Breast epithelium (tissue), 4 donors: ENCODE results near the gene LIM2. TPM values are rescaled to one million over a fixed set of nuclear protein-coding genes. Genes with fewer than 3 reads are reported as not detected.

Source experiments
- DNase-seq, 2 donors: peaks; one replicate each; pipeline ENCODE4 v3.0.0-alpha.2; 2019; ENCODE audit warnings: low spot score in 2 of 2
- H3K27ac ChIP-seq, 2 donors: fragments of 200-600 bp; sonication (generic) in 1 of 2; one replicate each; pipeline ENCODE4 v1.5.1; 2016 to 2019; ENCODE audit warnings: mild to moderate bottlenecking in 1 of 2
- H3K27me3 ChIP-seq, 2 donors: fragments of 200-600 bp; sonication (generic) in 1 of 2; one replicate each; pipeline versions ENCODE4 v1.5.1 to v1.6.0; 2017 to 2019; ENCODE audit warnings: control low read depth in 1 of 2, mild to moderate bottlenecking in 1 of 2
- H3K36me3 ChIP-seq: fragments of 200-600 bp; one replicate; pipeline ENCODE4 v1.5.1; 2019
- H3K4me1 ChIP-seq, 2 donors: fragments of 200-600 bp; sonication (generic); one replicate each; pipeline ENCODE4 v1.5.1; 2016 to 2019; ENCODE audit warnings: control low read depth in 1 of 2
- H3K4me3 ChIP-seq, 3 donors: fragments of 200-600 bp; sonication (generic); 1 replicate in 2 of 3; 2 replicates in 1 of 3; pipeline ENCODE4 v1.5.1; 2016 to 2019; ENCODE audit warnings: mild to moderate bottlenecking in 3 of 3, moderate library complexity in 2 of 3
- H3K9me3 ChIP-seq, 2 donors: fragments of 200-600 bp; sonication (generic) in 1 of 2; one replicate each; pipeline ENCODE4 v1.5.1; 2016 to 2019; ENCODE audit warnings: control low read depth in 1 of 2
- CTCF ChIP-seq, 3 donors: fragments of 450-650 bp; IDR thresholded peaks; one replicate each; pipeline ENCODE4 v1.5.1; 2016 to 2017; ENCODE audit warnings: antibody characterized with exemption in 3 of 3, mild to moderate bottlenecking in 3 of 3, moderate library complexity in 3 of 3
- POLR2A ChIP-seq: fragments of 450-650 bp; IDR thresholded peaks from one replicate; pipeline ENCODE4 v1.6.1; 2016; ENCODE audit warnings: antibody characterized with exemption, mild to moderate bottlenecking, moderate library complexity
- POLR2AphosphoS5 ChIP-seq, 3 donors: sonication (generic); formaldehyde crosslinking; IDR thresholded peaks; one replicate each; pipeline ENCODE4 v1.6.1; 2017; ENCODE audit warnings: antibody characterized with exemption in 3 of 3
- intact Hi-C: fragments of 100-400 bp; cut with DNase I; formaldehyde crosslinking; loops from one replicate; pipeline ENCODE4 v1.15.1; 2023; ENCODE audit warnings: low total_unique reads
- total RNA-seq, 3 donors: library from RNA; depleted of rRNA; stranded (reverse); fragments of >200 nt; gene quantifications; one replicate each; pipeline ENCODE4 v1.1.0, GENCODE V29; 2016

Gene LIM2
- total RNA-seq, 3 donors from 2014 or later: not detected

- Histone ChIP-seq H3K4me1 (no peaks in the 10 kb centered on the region), H3K4me3 (peak overlapping the region; percentile 58 to 84 (median 82)), H3K36me3 (no peaks in the 10 kb centered on the region), H3K27me3 (no peaks in the 10 kb centered on the region), H3K27ac (peak overlapping the region; percentile 94), H3K9me3 (no peaks in the 10 kb centered on the region)
- no peak for DNase-seq
- intact Hi-C loops: no loop called here
- TF ChIP-seq POLR2A (peak; percentile 77), POLR2AphosphoS5 (IDR thresholded peaks at IDR 0.05) (peak in 2 of 3 donors; percentile 17 to 91), CTCF (IDR thresholded peaks at IDR 0.05) (peak in 1 of 3 donors; percentile 14)
These were observed 20.6 kb downstream of the LIM2 start for GRCh38 chr19:51367255-51367564.

GRCh38 chr19:51366389-51367254 lies 21.2 kb downstream of the LIM2 start:
- no peaks in the 10 kb centered on the region for H3K4me1 ChIP-seq
- no peaks in the 10 kb centered on the region for H3K36me3 ChIP-seq
- DNase-seq: peak; percentile 98 to 99
- H3K27ac ChIP-seq: peak overlapping the region; percentile 94
- no peaks in the 10 kb centered on the region for H3K9me3 ChIP-seq
- TF ChIP-seq POLR2A (peak; percentile 58), CTCF (IDR thresholded peaks at IDR 0.05) (no peak), POLR2AphosphoS5 (IDR thresholded peaks at IDR 0.05) (peak in 2 of 3 donors; percentile 29 to 84)
- no peaks in the 10 kb centered on the region for H3K27me3 ChIP-seq
- intact Hi-C loops: no loop called here
- H3K4me3 ChIP-seq: peak overlapping the region; percentile 58 to 84 (median 82)

- no peaks in the 10 kb centered on the region for H3K9me3 ChIP-seq
- H3K4me3 ChIP-seq: peak within 1 kb of the TSS; percentile 58 to 84 (median 82)
- H3K36me3 ChIP-seq: no peaks in the 10 kb centered on the region
- DNase-seq: no peak
- H3K27ac ChIP-seq: peak within 1 kb of the TSS; percentile 94
- H3K4me1 ChIP-seq: no peaks in the 10 kb centered on the region
- TF ChIP-seq CTCF (IDR thresholded peaks at IDR 0.05): no peak
- peak in 1 of 3 donors; percentile 17 for TF ChIP-seq POLR2AphosphoS5 (IDR thresholded peaks at IDR 0.05)
- no peaks in the 10 kb centered on the region for H3K27me3 ChIP-seq
- intact Hi-C loops: no loop called here
These were observed 21.8 kb downstream of the LIM2 start, which contains the start of gene ETFB for GRCh38 chr19:51365965-51366388. Gene ETFB, minus strand, starts transcription at chr19:51366388. Its CDS starts 62 bp downstream, at chr19:51366326.

GRCh38 chr19:51365211-51365964 lies 22.4 kb downstream of the LIM2 start:
- Histone ChIP-seq H3K4me1 (no peaks in the 10 kb centered on the region), H3K4me3 (peak overlapping the region; percentile 58 to 84 (median 82)), H3K27me3 (no peaks in the 10 kb centered on the region), H3K9me3 (no peaks in the 10 kb centered on the region), H3K27ac (peak overlapping the region; percentile 94), H3K36me3 (no peaks in the 10 kb centered on the region)
- intact Hi-C loops: no loop called here
- TF ChIP-seq POLR2AphosphoS5 (IDR thresholded peaks at IDR 0.05) (no peak), CTCF (IDR thresholded peaks at IDR 0.05) (no peak), POLR2A (no peak)
- DNase-seq: no peak
